GDM1 (cell line): ENCODE measurements around the gene C20orf204.

ENCODE experiments used
- DNase-seq: peaks from one replicate; lab custom pipeline; 2025; lab: John Stamatoyannopoulos, UW

C20orf204 gene

GRCh38 chr20:64056889-64057627 lies 21.1 kb downstream of the C20orf204 start:
- no peak for DNase-seq

GRCh38 chr20:64057628-64058498 lies 21.9 kb downstream of the C20orf204 start:
- peak; percentile 65 for DNase-seq

- DNase-seq = no peak
These were observed 22.6 kb downstream of the C20orf204 start for GRCh38 chr20:64058536-64058935.

- DNase-seq = no peak
These were observed 26.3 kb downstream of the C20orf204 start for GRCh38 chr20:64062276-64062595.

GRCh38 chr20:64062596-64063388 lies 26.8 kb downstream of the C20orf204 start, which contains the start of gene TCEA2:
TCEA2 (plus strand) TSS chr20:64063198; CDS start chr20:64063313, 115 bp downstream.
- DNase-seq = peak; percentile 93

GRCh38 chr20:64063389-64064144 lies 27.6 kb downstream of the C20orf204 start:
- DNase-seq = no peak

GRCh38 chr20:64064145-64064698 lies 28.2 kb downstream of the C20orf204 start:
- no peak for DNase-seq

- no peak for DNase-seq
These were observed 29.3 kb downstream of the C20orf204 start for GRCh38 chr20:64065062-64065973.

GRCh38 chr20:64065974-64066343 lies 30.0 kb downstream of the C20orf204 start:
- peak; percentile 55 for DNase-seq

- DNase-seq = no peak
These were observed 31.1 kb downstream of the C20orf204 start for GRCh38 chr20:64067005-64067632.

- DNase-seq = no peak
These were observed 31.8 kb downstream of the C20orf204 start for GRCh38 chr20:64067733-64068307.

GRCh38 chr20:64068386-64069208 lies 32.6 kb downstream of the C20orf204 start:
- DNase-seq = peak; percentile 30

GRCh38 chr20:64069209-64069613 lies 33.2 kb downstream of the C20orf204 start:
- DNase-seq = no peak

GRCh38 chr20:64069614-64070243 lies 33.7 kb downstream of the C20orf204 start:
- no peak for DNase-seq

- no peak for DNase-seq
These were observed 34.4 kb downstream of the C20orf204 start for GRCh38 chr20:64070244-64070993.

GRCh38 chr20:64071341-64072332 lies 35.7 kb downstream of the C20orf204 start:
- DNase-seq = no peak
